B cell (primary cell): ENCODE results near the gene LRRC8B. TPM values are rescaled to one million over a fixed set of nuclear protein-coding genes. Genes with fewer than 3 reads are reported as not detected.

Experiments
- ATAC-seq: fragments of 200-7000 bp; cut with Tn5 transposase; one replicate; pipeline ENCODE4 v1.10.0; 2021; ENCODE audit warnings: low read depth, mild to moderate bottlenecking, moderate number of reproducible peaks, moderate library complexity
- CTCF ChIA-PET: fragments of 350-600 bp; sonication (Branson Sonifier 250); formaldehyde crosslinking; loops from one replicate; lab custom pipeline; 2021; ENCODE audit warnings: antibody characterized with exemption, inconsistent platforms; lab: Charles Lee
- POLR2A ChIA-PET: fragments of 350-600 bp; sonication (Branson Sonifier 250); formaldehyde crosslinking; loops from one replicate; lab custom pipeline; 2021; ENCODE audit warnings: antibody characterized with exemption; lab: Charles Lee
- DNase-seq: peaks from one replicate; pipeline ENCODE4 v3.0.0; 2013
- H2AFZ ChIP-seq: 2 replicates; pipeline ENCODE4 v1.6.1; 2012; ENCODE audit warnings: mild to moderate bottlenecking, low read depth, low read length; ENCODE audit not compliant: insufficient read depth, poor library complexity, severe bottlenecking
- H3K27ac ChIP-seq, 2 donors: 1 replicate in 1 of 2; 2 replicates in 1 of 2; pipeline ENCODE4 v1.5.1; 2012 to 2013; ENCODE audit warnings: low read length in 2 of 2, mild to moderate bottlenecking in 2 of 2, moderate library complexity in 1 of 2
- H3K27me3 ChIP-seq, 4 experiments: fragments of 200-600 bp in 1 of 4; sonication (generic) in 1 of 4; replicated peaks in 1 of 4; 1 replicate in 2 of 4; 2 replicates in 2 of 4; pipeline versions ENCODE4 v1.6.1 to v1.7.0; 2013 to 2016; ENCODE audit warnings: low read length in 3 of 4, mild to moderate bottlenecking in 2 of 4, mixed read lengths in 1 of 4, moderate library complexity in 1 of 4; ENCODE audit not compliant: insufficient read depth in 4 of 4, control insufficient read depth in 3 of 4; ENCODE audit errors: control extremely low read depth in 1 of 4
- H3K36me3 ChIP-seq, 2 experiments: replicated peaks in 1 of 2; 1 replicate in 1 of 2; 2 replicates in 1 of 2; pipeline versions ENCODE4 v1.6.1 to v1.7.1; 2013; ENCODE audit warnings: low read length in 1 of 2; ENCODE audit not compliant: insufficient read depth in 2 of 2, control insufficient read depth in 1 of 2; ENCODE audit errors: control extremely low read depth in 1 of 2, extremely low read depth in 1 of 2
- H3K4me1 ChIP-seq, 2 donors: fragments of 200-600 bp in 1 of 2; sonication (generic) in 1 of 2; 1 replicate in 1 of 2; 2 replicates in 1 of 2; pipeline versions ENCODE4 v1.5.1 to v1.6.1; 2013 to 2017; ENCODE audit warnings: low read length in 2 of 2; ENCODE audit not compliant: control insufficient read depth in 2 of 2, insufficient read depth in 2 of 2
- H3K4me2 ChIP-seq: replicated peaks from 2 replicates; pipeline ENCODE3; 2012; ENCODE audit warnings: mild to moderate bottlenecking, low read depth, low read length; ENCODE audit not compliant: poor library complexity, severe bottlenecking
- H3K4me3 ChIP-seq, 5 experiments: fragments of 200-600 bp in 1 of 5; sonication (generic) in 1 of 5; 1 replicate in 3 of 5; 2 replicates in 2 of 5; pipeline versions ENCODE4 v1.5.1 to v1.7.0; 2011 to 2016; ENCODE audit warnings: low read length in 4 of 5, mild to moderate bottlenecking in 4 of 5, low read depth in 2 of 5, control low read depth in 1 of 5, moderate library complexity in 1 of 5; ENCODE audit not compliant: insufficient read depth in 1 of 5; ENCODE audit errors: control extremely low read depth in 1 of 5, extremely low read depth in 1 of 5
- H3K79me2 ChIP-seq: fragments of 200-600 bp; sonication (generic); one replicate; pipeline ENCODE4 v1.6.0; 2016; ENCODE audit warnings: low read length; ENCODE audit not compliant: control insufficient read depth, insufficient read depth
- H3K9ac ChIP-seq: fragments of 200-600 bp; sonication (generic); 2 replicates; pipeline ENCODE4 v1.6.1; 2017; ENCODE audit warnings: mild to moderate bottlenecking, low read length, moderate library complexity
- H3K9me3 ChIP-seq, 3 donors: one replicate each; pipeline versions ENCODE4 v1.6.1 to v1.7.1; 2013; ENCODE audit warnings: low read length in 2 of 3; ENCODE audit not compliant: control insufficient read depth in 2 of 3, insufficient read depth in 1 of 3; ENCODE audit errors: control extremely low read depth in 1 of 3
- H4K20me1 ChIP-seq: 2 replicates; pipeline ENCODE4 v1.6.0; 2012; ENCODE audit warnings: mild to moderate bottlenecking, low read length; ENCODE audit not compliant: insufficient read depth, control insufficient read depth, poor library complexity, severe bottlenecking
- H3K27ac Mint-ChIP-seq: one replicate; pipeline ENCODE4 v1.8.0; 2021; ENCODE audit warnings: mixed read lengths
- H3K27me3 Mint-ChIP-seq: one replicate; pipeline ENCODE4 v1.8.0; 2021; ENCODE audit warnings: mixed read lengths
- H3K4me1 Mint-ChIP-seq: one replicate; pipeline ENCODE4 v1.8.0; 2021; ENCODE audit warnings: mixed read lengths
- H3K4me3 Mint-ChIP-seq: one replicate; pipeline ENCODE4 v1.8.0; 2021; ENCODE audit warnings: mixed read lengths
- H3K9me3 Mint-ChIP-seq: one replicate; pipeline ENCODE4 v1.8.0; 2022; ENCODE audit warnings: mixed read lengths; ENCODE audit not compliant: insufficient read depth
- EZH2 ChIP-seq: IDR thresholded peaks from 2 replicates; pipeline ENCODE4 v1.6.1; 2012; ENCODE audit warnings: borderline replicate concordance, low read depth, mild to moderate bottlenecking, moderate library complexity, low read length; ENCODE audit not compliant: insufficient read depth, poor library complexity, severe bottlenecking
- WGBS: methylation state at CpG from one replicate; pipeline ENCODE4 v1.1.5; 2013; ENCODE audit warnings: missing lambda C conversion rate; ENCODE audit not compliant: insufficient coverage; 5-methylcytosine and 5-hydroxymethylcytosine counted together
- intact Hi-C: fragments of 100-400 bp; cut with micrococcal nuclease; formaldehyde crosslinking; loops from one replicate; pipeline ENCODE4 v1.10.0; 2022
- polyA plus RNA-seq: library from polyadenylated mRNA; depleted of rRNA; stranded (reverse); fragments of >200 nt; gene quantifications from 2 replicates; pipeline ENCODE4 v1.2.3, GENCODE V29; 2012
- total RNA-seq, 2 donors: library from RNA; stranded (reverse); fragments of 120-200 nt in 1 of 2; gene quantifications; 1 replicate in 1 of 2; 2 replicates in 1 of 2; pipeline versions ENCODE4 v1.2.3 to v1.2.4, GENCODE V29; 2013 to 2022
- TF ChIP-seq, protein P1 (sequence below): fragments of 200-600 bp; IDR thresholded peaks from one replicate; pipeline ENCODE4 v1.8.0; 2022; ENCODE audit warnings: antibody characterized with exemption, mild to moderate bottlenecking

Gene LRRC8B
- total and polyA plus RNA-seq, 2 donors (not counting 1 experiment from before 2014, with no cell fraction given): 2.2 to 9.9 TPM

DNA sequence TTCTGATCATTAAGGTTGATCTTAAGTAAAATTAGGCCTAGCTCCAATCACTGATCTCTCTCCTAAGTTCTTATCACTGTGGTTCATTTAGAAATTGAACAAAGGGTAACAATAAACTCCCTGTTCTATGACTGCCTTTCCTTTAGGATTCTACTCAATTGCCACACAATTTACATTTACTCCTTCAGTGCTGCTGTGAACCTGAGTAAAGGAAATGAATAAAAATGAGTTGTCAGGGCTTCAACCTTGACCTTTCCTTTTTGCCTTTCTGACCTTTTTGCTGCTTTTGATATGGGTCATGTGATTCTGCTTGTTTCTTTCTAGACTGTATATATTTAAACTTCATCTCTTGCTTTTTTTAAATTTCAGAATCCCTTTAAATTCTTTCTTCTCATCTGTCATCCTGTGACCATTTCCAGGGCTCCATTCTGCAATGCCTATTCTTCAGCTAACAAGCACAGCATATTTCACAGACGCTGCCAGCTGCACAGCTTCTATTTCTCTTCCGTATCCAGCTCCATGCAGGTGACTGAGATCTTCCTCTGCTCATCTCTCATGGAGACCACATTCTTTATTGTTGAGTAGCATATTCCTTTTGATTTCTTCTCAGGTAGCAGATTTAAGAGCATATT lies 3.2 kb downstream of the LRRC8B start:
- Histone ChIP-seq H3K4me2 (no peak overlapping the region), H4K20me1 (peaks cover 8% of the 10 kb centered on the region), H3K4me3 (no peak overlapping the region), H3K9me3 (no peaks in the 10 kb centered on the region), H3K36me3 (no peaks in the 10 kb centered on the region), H3K9ac (no peak overlapping the region), H3K27me3 (no peaks in the 10 kb centered on the region), H3K4me1 (peaks cover 13 to 23% of the 10 kb centered on the region in 2 donors), H2AFZ (no peak overlapping the region), H3K27ac (no peak overlapping the region), H3K79me2 (peaks cover 72% of the 10 kb centered on the region)
- ChIA-PET POLR2A (no interaction called here), CTCF (interaction anchor here (0.7 kb wide), 1 partner anchor 72 kb away, joined by 3 read pairs; no protein-coding TSS in a partner anchor)
- Mint-ChIP-seq H3K4me1 (peaks cover 27% of the 10 kb centered on the region), H3K27ac (no peak overlapping the region), H3K9me3 (no peaks in the 10 kb centered on the region), H3K4me3 (no peak overlapping the region), H3K27me3 (no peaks in the 10 kb centered on the region)
- 83% methylated on average over 1 of the region's 2 CpGs for WGBS
- DNase-seq: no peak
- no peak for ATAC-seq
- TF ChIP-seq, protein P1, sequence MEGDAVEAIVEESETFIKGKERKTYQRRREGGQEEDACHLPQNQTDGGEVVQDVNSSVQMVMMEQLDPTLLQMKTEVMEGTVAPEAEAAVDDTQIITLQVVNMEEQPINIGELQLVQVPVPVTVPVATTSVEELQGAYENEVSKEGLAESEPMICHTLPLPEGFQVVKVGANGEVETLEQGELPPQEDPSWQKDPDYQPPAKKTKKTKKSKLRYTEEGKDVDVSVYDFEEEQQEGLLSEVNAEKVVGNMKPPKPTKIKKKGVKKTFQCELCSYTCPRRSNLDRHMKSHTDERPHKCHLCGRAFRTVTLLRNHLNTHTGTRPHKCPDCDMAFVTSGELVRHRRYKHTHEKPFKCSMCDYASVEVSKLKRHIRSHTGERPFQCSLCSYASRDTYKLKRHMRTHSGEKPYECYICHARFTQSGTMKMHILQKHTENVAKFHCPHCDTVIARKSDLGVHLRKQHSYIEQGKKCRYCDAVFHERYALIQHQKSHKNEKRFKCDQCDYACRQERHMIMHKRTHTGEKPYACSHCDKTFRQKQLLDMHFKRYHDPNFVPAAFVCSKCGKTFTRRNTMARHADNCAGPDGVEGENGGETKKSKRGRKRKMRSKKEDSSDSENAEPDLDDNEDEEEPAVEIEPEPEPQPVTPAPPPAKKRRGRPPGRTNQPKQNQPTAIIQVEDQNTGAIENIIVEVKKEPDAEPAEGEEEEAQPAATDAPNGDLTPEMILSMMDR: no peak
- no peak for TF ChIP-seq EZH2
- intact Hi-C loops: loop anchor here (5.0 to 10.0 kb wide), 2 partner anchors 167 to 189 kb away; no protein-coding TSS in a partner anchor

GRCh38 chr1:89528382-89528780 lies 3.8 kb downstream of the LRRC8B start:
- H3K9me3 Mint-ChIP-seq: no peaks in the 10 kb centered on the region
- H3K9ac ChIP-seq: no peak overlapping the region
- no peaks in the 10 kb centered on the region for H3K9me3 ChIP-seq
- no peak overlapping the region for H3K4me3 Mint-ChIP-seq
- no peak overlapping the region for H3K4me2 ChIP-seq
- no peak overlapping the region for H3K4me3 ChIP-seq
- H3K27me3 Mint-ChIP-seq: no peaks in the 10 kb centered on the region
- H3K36me3 ChIP-seq: no peaks in the 10 kb centered on the region
- no peaks in the 10 kb centered on the region for H3K27me3 ChIP-seq
- H4K20me1 ChIP-seq: peaks cover 8% of the 10 kb centered on the region
- POLR2A ChIA-PET: no interaction called here
- no peak overlapping the region for H3K27ac Mint-ChIP-seq
- no peak for ATAC-seq
- peaks cover 28% of the 10 kb centered on the region for H3K4me1 Mint-ChIP-seq
- intact Hi-C loops: loop anchor here (5.0 to 10.0 kb wide), 2 partner anchors 166 to 189 kb away; no protein-coding TSS in a partner anchor
- H3K4me1 ChIP-seq: peaks cover 13 to 23% of the 10 kb centered on the region in 2 donors
- CTCF ChIA-PET: interaction anchor here (0.6 to 0.8 kb wide), 4 partner anchors 45 to 130 kb away, joined by 3 to 4 read pairs (median 3); no protein-coding TSS in a partner anchor
- TF ChIP-seq EZH2: no peak
- TF ChIP-seq, protein P1: no peak
- H3K79me2 ChIP-seq: peaks cover 77% of the 10 kb centered on the region
- no peak overlapping the region for H3K27ac ChIP-seq
- DNase-seq: no peak
- no peak overlapping the region for H2AFZ ChIP-seq
